ENCODE measurements around the gene NBDY. TPM values are rescaled to one million over a fixed set of nuclear protein-coding genes. Genes with fewer than 3 reads are reported as not detected.

NBDY gene, protein sequence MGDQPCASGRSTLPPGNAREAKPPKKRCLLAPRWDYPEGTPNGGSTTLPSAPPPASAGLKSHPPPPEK
- total RNA-seq = 3.8 and 5.3 TPM in 2 replicates

DNA sequence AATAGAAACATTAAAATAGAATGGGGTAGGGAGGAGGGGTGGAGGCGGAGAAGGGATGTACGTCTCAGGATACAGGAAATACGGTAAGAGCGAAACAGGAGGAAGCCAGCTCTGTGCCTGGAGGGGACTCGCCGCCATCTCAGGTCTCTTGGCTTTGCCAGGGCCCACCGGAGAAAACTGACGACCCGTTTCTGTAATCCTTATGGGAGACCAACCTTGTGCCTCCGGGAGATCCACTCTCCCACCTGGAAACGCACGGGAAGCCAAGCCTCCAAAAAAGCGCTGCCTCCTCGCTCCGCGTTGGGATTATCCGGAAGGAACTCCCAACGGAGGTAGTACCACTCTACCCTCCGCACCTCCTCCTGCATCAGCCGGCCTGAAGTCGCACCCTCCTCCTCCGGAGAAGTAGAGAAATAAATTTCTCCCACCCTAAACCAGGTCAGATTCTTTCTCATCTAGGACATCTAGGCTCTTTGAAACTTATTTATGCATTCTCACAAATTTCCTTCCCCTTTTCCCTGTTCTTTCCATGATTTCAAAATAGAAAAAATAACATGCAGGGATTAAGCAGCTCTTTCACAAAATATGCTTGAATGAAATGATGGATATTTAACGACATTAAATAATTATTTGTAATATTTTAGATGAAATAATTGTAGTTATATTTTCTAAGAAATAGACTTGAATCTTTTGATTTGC lies at the start of gene NBDY:
NBDY (plus strand) TSS at position 92 of the 699 bp plus-strand sequence; CDS start at position 203, 111 bp downstream.

Other genes starting within 250 kb of the NBDY start
- gene UBQLN2, start 165.6 kb upstream of the NBDY start, total RNA-seq = 3.8 and 4.3 TPM in 2 replicates

All from smooth muscle cell of bladder (primary cell).